Measurements from ENCODE around the gene FADS2. TPM values are rescaled to one million over a fixed set of nuclear protein-coding genes. Genes with fewer than 3 reads are reported as not detected.

FADS2 gene
- total and polyA plus RNA-seq, 2 of the 13 experiments (the other 11 are each of a cell fraction or from before 2014, with no cell fraction given), result 90.1 to 124 TPM

DNA sequence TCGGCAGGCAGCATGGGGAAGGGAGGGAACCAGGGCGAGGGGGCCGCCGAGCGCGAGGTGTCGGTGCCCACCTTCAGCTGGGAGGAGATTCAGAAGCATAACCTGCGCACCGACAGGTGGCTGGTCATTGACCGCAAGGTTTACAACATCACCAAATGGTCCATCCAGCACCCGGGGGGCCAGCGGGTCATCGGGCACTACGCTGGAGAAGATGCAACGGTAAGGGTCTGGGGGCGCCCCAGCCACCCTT is 204 bp downstream of the FADS2 start:
- peak overlapping the region; percentile 78 for H3K9ac ChIP-seq (ENCODE audit: insufficient read depth, low read depth, low read length)
- CTCF ChIA-PET (ENCODE audit: low intra/inter-chr PET ratio, low total read pairs), result interaction anchor here (1.8 kb wide), 1 partner anchor 31 kb away, joined by 7 read pairs; no protein-coding TSS in a partner anchor
- BruUV-seq (replicated peaks), result no TSS peak
- peaks cover 33% of the 10 kb centered on the region for H3K79me2 ChIP-seq (ENCODE audit: insufficient read depth, low read length)
- H3K9me3 ChIP-seq (ENCODE audit: low read length), result no peaks in the 10 kb centered on the region
- H3K27ac ChIP-seq (ENCODE audit: extremely low read length, insufficient read depth, low read length), result peak overlapping the region; percentile 74
- ATAC-seq (peak; percentile 12; the same call in 2 of the 3 replicates), FAIRE-seq (no peak), DNase-seq (ENCODE audit: low spot score) (no peak)
- H3K4me1 ChIP-seq (ENCODE audit: insufficient read depth, low read length), result peaks cover 41% of the 10 kb centered on the region
- no peaks in the 10 kb centered on the region for H4K20me1 ChIP-seq (ENCODE audit: insufficient read depth, low read length)
- peak overlapping the region; percentile 86 for H3K4me2 ChIP-seq (ENCODE audit: low read depth, low read length)
- H3K36me3 ChIP-seq (replicated peaks in 1 of 2; ENCODE audit: control insufficient read depth in 1 of 2, insufficient read depth in 2 of 2, low read length in 2 of 2), result no peaks in the 10 kb centered on the region
- whole genome bisulfite sequencing (ENCODE audit: low lambda C conversion rate), result 0% methylated on average over 2 of the region's 16 CpGs
- in situ Hi-C loops (cut with HindIII; ENCODE audit: extremely low pct_ligation_motif_present, low pct_unique_long_range_greater_than_20kb), result no loop called here
- H3K27me3 ChIP-seq (ENCODE audit: control insufficient read depth in 1 of 2, insufficient read depth in 2 of 2, low read length in 2 of 2), result no peaks in the 10 kb centered on the region
- intact Hi-C loops (cut with micrococcal nuclease; ENCODE audit: unreplicated experiment), result no loop called here
- no peak overlapping the region for H2AFZ ChIP-seq (ENCODE audit: low read length)
- POLR2A ChIA-PET, result interaction anchor here (1.2 to 2.8 kb wide), 3 partner anchors 12 to 72 kb away, joined by 4 to 49 read pairs (median 6); partner anchors contain the start of genes FADS1, FEN1 and TMEM258
- H3K4me3 ChIP-seq (replicated peaks in 1 of 3; ENCODE audit: insufficient read depth in 1 of 3, low read depth in 2 of 3, low read length in 3 of 3), result peak overlapping the region; percentile 62 to 91 (median 82)
- TF ChIP-seq ZFP91 (CRISPR knock-in tag; IDR thresholded peaks at IDR 0.05; ENCODE audit: borderline replicate concordance) (0 out of 2 replicates have a peak, but pooled peaks have one; percentile 66), ZNF274 (CRISPR knock-in tag; IDR thresholded peaks at IDR 0.05) (no peak), TARDBP (CRISPR knock-in tag; IDR thresholded peaks at IDR 0.05) (no peak), ZNF30 (CRISPR knock-in tag; IDR thresholded peaks at IDR 0.05) (no peak), EZH2 (conservative IDR thresholded peaks at IDR 0.05; ENCODE audit: low read depth, low read length) (no peak), PITX1 (CRISPR knock-in tag; IDR thresholded peaks at IDR 0.05) (no peak), ATM (IDR thresholded peaks at IDR 0.05; ENCODE audit: borderline replicate concordance) (no peak), ZNF253 (CRISPR knock-in tag; IDR thresholded peaks at IDR 0.05; ENCODE audit: borderline replicate concordance) (no peak), EP300 (IDR thresholded peaks at IDR 0.05; ENCODE audit: low read depth in 2 of 2, low read length in 2 of 2) (no peak), EP300 (CRISPR knock-in tag; IDR thresholded peaks at IDR 0.05; ENCODE audit: borderline replicate concordance) (no peak)
- TF ChIP-seq, protein P1, sequence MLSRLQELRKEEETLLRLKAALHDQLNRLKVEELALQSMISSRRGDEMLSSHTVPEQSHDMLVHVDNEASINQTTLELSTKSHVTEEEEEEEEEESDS (CRISPR knock-in tag; IDR thresholded peaks at IDR 0.05; ENCODE audit: borderline replicate concordance), result no peak
- TF ChIP-seq, protein P2, sequence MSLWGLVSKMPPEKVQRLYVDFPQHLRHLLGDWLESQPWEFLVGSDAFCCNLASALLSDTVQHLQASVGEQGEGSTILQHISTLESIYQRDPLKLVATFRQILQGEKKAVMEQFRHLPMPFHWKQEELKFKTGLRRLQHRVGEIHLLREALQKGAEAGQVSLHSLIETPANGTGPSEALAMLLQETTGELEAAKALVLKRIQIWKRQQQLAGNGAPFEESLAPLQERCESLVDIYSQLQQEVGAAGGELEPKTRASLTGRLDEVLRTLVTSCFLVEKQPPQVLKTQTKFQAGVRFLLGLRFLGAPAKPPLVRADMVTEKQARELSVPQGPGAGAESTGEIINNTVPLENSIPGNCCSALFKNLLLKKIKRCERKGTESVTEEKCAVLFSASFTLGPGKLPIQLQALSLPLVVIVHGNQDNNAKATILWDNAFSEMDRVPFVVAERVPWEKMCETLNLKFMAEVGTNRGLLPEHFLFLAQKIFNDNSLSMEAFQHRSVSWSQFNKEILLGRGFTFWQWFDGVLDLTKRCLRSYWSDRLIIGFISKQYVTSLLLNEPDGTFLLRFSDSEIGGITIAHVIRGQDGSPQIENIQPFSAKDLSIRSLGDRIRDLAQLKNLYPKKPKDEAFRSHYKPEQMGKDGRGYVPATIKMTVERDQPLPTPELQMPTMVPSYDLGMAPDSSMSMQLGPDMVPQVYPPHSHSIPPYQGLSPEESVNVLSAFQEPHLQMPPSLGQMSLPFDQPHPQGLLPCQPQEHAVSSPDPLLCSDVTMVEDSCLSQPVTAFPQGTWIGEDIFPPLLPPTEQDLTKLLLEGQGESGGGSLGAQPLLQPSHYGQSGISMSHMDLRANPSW (CRISPR knock-in tag; IDR thresholded peaks at IDR 0.05; ENCODE audit: borderline replicate concordance), result no peak
- TF ChIP-seq, protein P3, sequence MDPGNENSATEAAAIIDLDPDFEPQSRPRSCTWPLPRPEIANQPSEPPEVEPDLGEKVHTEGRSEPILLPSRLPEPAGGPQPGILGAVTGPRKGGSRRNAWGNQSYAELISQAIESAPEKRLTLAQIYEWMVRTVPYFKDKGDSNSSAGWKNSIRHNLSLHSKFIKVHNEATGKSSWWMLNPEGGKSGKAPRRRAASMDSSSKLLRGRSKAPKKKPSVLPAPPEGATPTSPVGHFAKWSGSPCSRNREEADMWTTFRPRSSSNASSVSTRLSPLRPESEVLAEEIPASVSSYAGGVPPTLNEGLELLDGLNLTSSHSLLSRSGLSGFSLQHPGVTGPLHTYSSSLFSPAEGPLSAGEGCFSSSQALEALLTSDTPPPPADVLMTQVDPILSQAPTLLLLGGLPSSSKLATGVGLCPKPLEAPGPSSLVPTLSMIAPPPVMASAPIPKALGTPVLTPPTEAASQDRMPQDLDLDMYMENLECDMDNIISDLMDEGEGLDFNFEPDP (CRISPR knock-in tag; conservative IDR thresholded peaks at IDR 0.05), result no peak
- TF ChIP-seq, protein P4, sequence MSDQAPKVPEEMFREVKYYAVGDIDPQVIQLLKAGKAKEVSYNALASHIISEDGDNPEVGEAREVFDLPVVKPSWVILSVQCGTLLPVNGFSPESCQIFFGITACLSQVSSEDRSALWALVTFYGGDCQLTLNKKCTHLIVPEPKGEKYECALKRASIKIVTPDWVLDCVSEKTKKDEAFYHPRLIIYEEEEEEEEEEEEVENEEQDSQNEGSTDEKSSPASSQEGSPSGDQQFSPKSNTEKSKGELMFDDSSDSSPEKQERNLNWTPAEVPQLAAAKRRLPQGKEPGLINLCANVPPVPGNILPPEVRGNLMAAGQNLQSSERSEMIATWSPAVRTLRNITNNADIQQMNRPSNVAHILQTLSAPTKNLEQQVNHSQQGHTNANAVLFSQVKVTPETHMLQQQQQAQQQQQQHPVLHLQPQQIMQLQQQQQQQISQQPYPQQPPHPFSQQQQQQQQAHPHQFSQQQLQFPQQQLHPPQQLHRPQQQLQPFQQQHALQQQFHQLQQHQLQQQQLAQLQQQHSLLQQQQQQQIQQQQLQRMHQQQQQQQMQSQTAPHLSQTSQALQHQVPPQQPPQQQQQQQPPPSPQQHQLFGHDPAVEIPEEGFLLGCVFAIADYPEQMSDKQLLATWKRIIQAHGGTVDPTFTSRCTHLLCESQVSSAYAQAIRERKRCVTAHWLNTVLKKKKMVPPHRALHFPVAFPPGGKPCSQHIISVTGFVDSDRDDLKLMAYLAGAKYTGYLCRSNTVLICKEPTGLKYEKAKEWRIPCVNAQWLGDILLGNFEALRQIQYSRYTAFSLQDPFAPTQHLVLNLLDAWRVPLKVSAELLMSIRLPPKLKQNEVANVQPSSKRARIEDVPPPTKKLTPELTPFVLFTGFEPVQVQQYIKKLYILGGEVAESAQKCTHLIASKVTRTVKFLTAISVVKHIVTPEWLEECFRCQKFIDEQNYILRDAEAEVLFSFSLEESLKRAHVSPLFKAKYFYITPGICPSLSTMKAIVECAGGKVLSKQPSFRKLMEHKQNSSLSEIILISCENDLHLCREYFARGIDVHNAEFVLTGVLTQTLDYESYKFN (CRISPR knock-in tag; conservative IDR thresholded peaks at IDR 0.05), result no peak

Measured in HepG2 (cell line).